ENCODE data around the gene KCTD19. TPM values are rescaled to one million over a fixed set of nuclear protein-coding genes. Genes with fewer than 3 reads are reported as not detected.

KCTD19 gene
- total RNA-seq, 2 experiments from 2014 or later, result 1.8 to 2.0 TPM

GRCh38 chr16:67350324-67350723 lies 23.8 kb upstream of the KCTD19 start:
- H3K27ac Mint-ChIP-seq, result no peak overlapping the region
- peaks cover 2% of the 10 kb centered on the region for H3K4me1 Mint-ChIP-seq
- ChIA-PET POLR2A (no interaction called here), CTCF (interaction anchor here (0.6 to 2.6 kb wide), 3 partner anchors 24 to 71 kb away, joined by 4 to 10 read pairs (median 4); partner anchors contain the start of genes KCTD19 and LRRC36)
- no peak overlapping the region for H3K4me3 Mint-ChIP-seq
- DNase-seq (no peak), ATAC-seq (no peak)
- H3K27me3 Mint-ChIP-seq, result peaks cover 2% of the 10 kb centered on the region
- intact Hi-C loops (cut with DNase I, micrococcal nuclease), result loop anchor here in 1 of 2 experiments (10.0 kb wide), 1 partner anchor 334 kb away; no protein-coding TSS in a partner anchor
- H3K36me3 Mint-ChIP-seq (ENCODE audit: low read depth), result no peaks in the 10 kb centered on the region
- H3K9me3 Mint-ChIP-seq (ENCODE audit: low read depth), result no peaks in the 10 kb centered on the region

GRCh38 chr16:67349172-67349571 lies 22.6 kb upstream of the KCTD19 start:
- intact Hi-C loops (cut with DNase I, micrococcal nuclease), result loop anchor here (1.0 to 5.0 kb wide), 3 partner anchors 16 to 118 kb away; no protein-coding TSS in a partner anchor
- Mint-ChIP-seq H3K9me3 (ENCODE audit: low read depth) (no peaks in the 10 kb centered on the region), H3K4me3 (no peak overlapping the region), H3K4me1 (peaks cover 2% of the 10 kb centered on the region), H3K27ac (no peak overlapping the region), H3K27me3 (peaks cover 2% of the 10 kb centered on the region), H3K36me3 (ENCODE audit: low read depth) (no peaks in the 10 kb centered on the region)
- CTCF ChIA-PET, result interaction anchor here (0.6 to 0.7 kb wide), 3 partner anchors 20 to 88 kb away, joined by 3 to 4 read pairs (median 3); no protein-coding TSS in a partner anchor
- no peak for DNase-seq
- peak; percentile 55 for ATAC-seq
- POLR2A ChIA-PET, result interaction anchor here (0.6 kb wide), 1 partner anchor 330 kb away, joined by 3 read pairs; no protein-coding TSS in a partner anchor

- H3K27me3 Mint-ChIP-seq, result peaks cover 2% of the 10 kb centered on the region
- H3K9me3 Mint-ChIP-seq (ENCODE audit: low read depth), result no peaks in the 10 kb centered on the region
- DNase-seq (no peak), ATAC-seq (no peak)
- intact Hi-C loops (cut with DNase I, micrococcal nuclease), result loop anchor here in 1 of 2 experiments (5.0 kb wide), 1 partner anchor 121 kb away; no protein-coding TSS in a partner anchor
- H3K4me1 Mint-ChIP-seq, result peaks cover 2% of the 10 kb centered on the region
- ChIA-PET CTCF (interaction anchor here (0.8 to 1.5 kb wide), 6 partner anchors 8 to 302 kb away, joined by 3 to 4 read pairs (median 3); no protein-coding TSS in a partner anchor), POLR2A (no interaction called here)
- H3K27ac Mint-ChIP-seq, result no peak overlapping the region
- H3K4me3 Mint-ChIP-seq, result no peak overlapping the region
- no peaks in the 10 kb centered on the region for H3K36me3 Mint-ChIP-seq (ENCODE audit: low read depth)
Measured at GRCh38 chr16:67346341-67346740, 19.8 kb upstream of the KCTD19 start.

- Mint-ChIP-seq H3K36me3 (ENCODE audit: low read depth) (no peaks in the 10 kb centered on the region), H3K9me3 (ENCODE audit: low read depth) (no peaks in the 10 kb centered on the region), H3K4me3 (no peak overlapping the region), H3K4me1 (peaks cover 2% of the 10 kb centered on the region), H3K27ac (no peak overlapping the region), H3K27me3 (peaks cover 2% of the 10 kb centered on the region)
- POLR2A ChIA-PET, result no interaction called here
- DNase-seq, result no peak
- intact Hi-C loops (cut with DNase I, micrococcal nuclease), result loop anchor here in 1 of 2 experiments (5.0 kb wide), 1 partner anchor 122 kb away; no protein-coding TSS in a partner anchor
- no peak for ATAC-seq
- CTCF ChIA-PET, result interaction anchor here (0.6 to 1.8 kb wide), 7 partner anchors 16 to 229 kb away, joined by 3 to 5 read pairs (median 4); partner anchors contain the start of genes KCTD19 and LRRC36
Measured at GRCh38 chr16:67345401-67345800, 18.9 kb upstream of the KCTD19 start.

GRCh38 chr16:67342616-67343015 lies 16.1 kb upstream of the KCTD19 start:
- no peak overlapping the region for H3K4me3 Mint-ChIP-seq
- peaks cover 5% of the 10 kb centered on the region for H3K27me3 Mint-ChIP-seq
- intact Hi-C loops (cut with DNase I, micrococcal nuclease), result no loop called here
- ChIA-PET CTCF (interaction anchor here (1.0 kb wide), 1 partner anchor 17 kb away, joined by 3 read pairs; no protein-coding TSS in a partner anchor), POLR2A (no interaction called here)
- H3K36me3 Mint-ChIP-seq (ENCODE audit: low read depth), result no peaks in the 10 kb centered on the region
- no peaks in the 10 kb centered on the region for H3K4me1 Mint-ChIP-seq
- no peak overlapping the region for H3K27ac Mint-ChIP-seq
- H3K9me3 Mint-ChIP-seq (ENCODE audit: low read depth), result no peaks in the 10 kb centered on the region
- DNase-seq (no peak), ATAC-seq (no peak)

- ATAC-seq, result no peak
- POLR2A ChIA-PET, result no interaction called here
Measured at GRCh38 chr16:67341250-67341649, 14.7 kb upstream of the KCTD19 start.

GRCh38 chr16:67339453-67339852 lies 12.9 kb upstream of the KCTD19 start:
- Mint-ChIP-seq H3K9me3 (ENCODE audit: low read depth) (peaks cover 5% of the 10 kb centered on the region), H3K36me3 (ENCODE audit: low read depth) (no peaks in the 10 kb centered on the region), H3K4me1 (no peaks in the 10 kb centered on the region), H3K27ac (no peak overlapping the region), H3K4me3 (no peak overlapping the region), H3K27me3 (peaks cover 3% of the 10 kb centered on the region)
- intact Hi-C loops (cut with DNase I, micrococcal nuclease), result loop anchor here (1.0 to 5.0 kb wide), 3 partner anchors 60 to 79 kb away; partner anchors contain the start of gene PLEKHG4 (in 1 of the 2)
- DNase-seq (no peak), ATAC-seq (no peak)
- POLR2A ChIA-PET, result no interaction called here
- CTCF ChIA-PET, result interaction anchor here (0.7 to 2.3 kb wide), 6 partner anchors 12 to 155 kb away, joined by 3 to 15 read pairs (median 3); partner anchors contain the start of genes KCTD19 and LRRC36

More at GRCh38 chr16:67341250-67341649, 14.7 kb upstream of the KCTD19 start:
- no peak for DNase-seq
- Mint-ChIP-seq H3K9me3 (ENCODE audit: low read depth) (no peaks in the 10 kb centered on the region), H3K36me3 (ENCODE audit: low read depth) (no peaks in the 10 kb centered on the region), H3K27ac (no peak overlapping the region), H3K27me3 (peaks cover 3% of the 10 kb centered on the region), H3K4me1 (no peaks in the 10 kb centered on the region), H3K4me3 (no peak overlapping the region)
- intact Hi-C loops (cut with DNase I, micrococcal nuclease), result no loop called here
- CTCF ChIA-PET, result no interaction called here

- Mint-ChIP-seq H3K9me3 (ENCODE audit: low read depth) (peaks cover 5% of the 10 kb centered on the region), H3K4me3 (no peak overlapping the region), H3K27ac (no peak overlapping the region), H3K27me3 (peaks cover 5% of the 10 kb centered on the region), H3K4me1 (no peaks in the 10 kb centered on the region), H3K36me3 (ENCODE audit: low read depth) (no peaks in the 10 kb centered on the region)
- CTCF ChIA-PET, result no interaction called here
- intact Hi-C loops (cut with DNase I, micrococcal nuclease), result loop anchor here in 1 of 2 experiments (5.0 kb wide), 1 partner anchor 74 kb away; no protein-coding TSS in a partner anchor
- ATAC-seq (no peak), DNase-seq (no peak)
- POLR2A ChIA-PET, result no interaction called here
Measured at GRCh38 chr16:67336648-67337047, 10.1 kb upstream of the KCTD19 start.

- Mint-ChIP-seq H3K27me3 (peaks cover 5% of the 10 kb centered on the region), H3K4me1 (no peaks in the 10 kb centered on the region), H3K9me3 (ENCODE audit: low read depth) (peaks cover 5% of the 10 kb centered on the region), H3K4me3 (no peak overlapping the region), H3K27ac (no peak overlapping the region), H3K36me3 (ENCODE audit: low read depth) (no peaks in the 10 kb centered on the region)
- intact Hi-C loops (cut with DNase I, micrococcal nuclease), result loop anchor here in 1 of 2 experiments (5.0 kb wide), 1 partner anchor 74 kb away; no protein-coding TSS in a partner anchor
- ChIA-PET POLR2A (no interaction called here), CTCF (no interaction called here)
- no peak for ATAC-seq
- DNase-seq, result no peak
Measured at GRCh38 chr16:67336116-67336515, 9.6 kb upstream of the KCTD19 start.

- peaks cover 3% of the 10 kb centered on the region for H3K27me3 Mint-ChIP-seq
- no peaks in the 10 kb centered on the region for H3K4me1 Mint-ChIP-seq
- DNase-seq (no peak), ATAC-seq (no peak)
- ChIA-PET POLR2A (interaction anchor here (0.6 kb wide), 1 partner anchor 20 kb away, joined by 4 read pairs; no protein-coding TSS in a partner anchor), CTCF (interaction anchor here (2.3 kb wide), 1 partner anchor 14 kb away, joined by 5 read pairs; no protein-coding TSS in a partner anchor)
- intact Hi-C loops (cut with DNase I, micrococcal nuclease), result no loop called here
- H3K9me3 Mint-ChIP-seq (ENCODE audit: low read depth), result peaks cover 5% of the 10 kb centered on the region
- no peak overlapping the region for H3K4me3 Mint-ChIP-seq
- no peaks in the 10 kb centered on the region for H3K36me3 Mint-ChIP-seq (ENCODE audit: low read depth)
- H3K27ac Mint-ChIP-seq, result no peak overlapping the region
Measured at GRCh38 chr16:67333315-67333714, 6.8 kb upstream of the KCTD19 start.

GRCh38 chr16:67329901-67330300 lies 3.4 kb upstream of the KCTD19 start:
- no peak for ATAC-seq
- CTCF ChIA-PET, result interaction anchor here (1.2 kb wide), 1 partner anchor 18 kb away, joined by 3 read pairs; no protein-coding TSS in a partner anchor

GRCh38 chr16:67327743-67328142 lies 1.2 kb upstream of the KCTD19 start:
- Mint-ChIP-seq H3K4me1 (peaks cover 7% of the 10 kb centered on the region), H3K27ac (no peak overlapping the region), H3K9me3 (ENCODE audit: low read depth) (no peaks in the 10 kb centered on the region), H3K36me3 (ENCODE audit: low read depth) (no peaks in the 10 kb centered on the region), H3K4me3 (no peak overlapping the region), H3K27me3 (peaks cover 38% of the 10 kb centered on the region)
- no peak for DNase-seq
- ATAC-seq, result no peak
- ChIA-PET CTCF (interaction anchor here (0.5 to 4.0 kb wide), 8 partner anchors 11 to 657 kb away, joined by 3 to 19 read pairs (median 6); no protein-coding TSS in a partner anchor), POLR2A (no interaction called here)
- intact Hi-C loops (cut with DNase I, micrococcal nuclease), result no loop called here

More at GRCh38 chr16:67329901-67330300, 3.4 kb upstream of the KCTD19 start:
- H3K4me1 Mint-ChIP-seq, result peaks cover 7% of the 10 kb centered on the region
- no peak for DNase-seq
- intact Hi-C loops (cut with DNase I, micrococcal nuclease), result no loop called here
- H3K27ac Mint-ChIP-seq, result no peak overlapping the region
- no peaks in the 10 kb centered on the region for H3K36me3 Mint-ChIP-seq (ENCODE audit: low read depth)
- no peak overlapping the region for H3K4me3 Mint-ChIP-seq
- POLR2A ChIA-PET, result no interaction called here
- H3K9me3 Mint-ChIP-seq (ENCODE audit: low read depth), result no peaks in the 10 kb centered on the region
- H3K27me3 Mint-ChIP-seq, result peaks cover 21% of the 10 kb centered on the region
